Spleen (tissue), 7 donors: ENCODE data around the gene TMEM45A.

Experiments used
- CTCF ChIP-seq, 11 experiments: fragments of 200-600 bp in 7 of 11; fragments of 450-650 bp in 4 of 11; sonication (generic) in 4 of 11; IDR thresholded peaks in 8 of 11; conservative IDR thresholded peaks in 3 of 11; 1 replicate in 7 of 11; 2 replicates in 4 of 11; pipeline versions ENCODE4 v1.4.0 to v1.8.0; 2016 to 2021; ENCODE audit warnings: antibody characterized with exemption in 11 of 11, inconsistent platforms in 4 of 11, mild to moderate bottlenecking in 1 of 11
- POLR2A ChIP-seq, 3 donors: fragments of 450-650 bp; IDR thresholded peaks; one replicate each; pipeline ENCODE4 v1.5.1; 2017; ENCODE audit warnings: antibody characterized with exemption in 3 of 3, mild to moderate bottlenecking in 1 of 3
- POLR2AphosphoS5 ChIP-seq, 3 donors: sonication (generic); formaldehyde crosslinking; IDR thresholded peaks; one replicate each; pipeline ENCODE4 v1.5.1; 2017; ENCODE audit warnings: antibody characterized with exemption in 3 of 3
- donor health status: DM: no; HTN: no; CAD: no; lungs with moderate emphysema.
- donor health status: DM: no; HTN: no; CAD: no.
- donor health status: DM: no; HTN: no; CAD: no.

- TF ChIP-seq CTCF (IDR thresholded peaks at IDR 0.05 in 8 of 11, conservative IDR thresholded peaks at IDR 0.05 in 3 of 11): no peak
- no peak for TF ChIP-seq POLR2AphosphoS5 (IDR thresholded peaks at IDR 0.05)
- TF ChIP-seq POLR2A (IDR thresholded peaks at IDR 0.05): no peak
Observed at GRCh38 chr3:100463646-100464155, 28.7 kb upstream of the TMEM45A start.
